ENCODE measurements around the gene SMYD5. TPM values are rescaled to one million over a fixed set of nuclear protein-coding genes. Genes with fewer than 3 reads are reported as not detected.
A peak's percentile ranks its signal among the peaks of the same experiment; 100 is the strongest.

SMYD5 gene
- total RNA-seq, 1 donor from 2014 or later: 18.2 TPM

DNA sequence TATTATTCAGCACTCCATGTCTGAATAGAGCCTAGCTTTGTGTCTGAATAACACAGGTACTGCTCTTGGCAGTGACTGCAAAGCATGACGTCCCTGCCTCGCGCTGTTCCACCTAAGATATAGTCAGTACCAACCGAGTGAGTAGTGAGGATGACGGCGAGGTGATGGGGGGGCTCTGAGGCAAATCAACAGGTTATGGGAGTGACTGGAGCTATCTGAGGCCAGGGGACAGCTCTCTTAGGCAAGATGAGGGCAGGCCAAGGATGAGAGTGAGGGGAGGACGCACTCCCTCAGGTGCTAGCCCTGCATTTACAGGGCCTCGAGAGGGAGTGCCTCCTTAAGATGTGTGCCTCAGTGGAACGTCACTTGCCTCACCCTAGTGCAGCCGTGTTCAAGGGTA is 39.8 kb upstream of the SMYD5 start:
- H3K4me3 ChIP-seq: no peak overlapping the region
- no peaks in the 10 kb centered on the region for H3K36me3 ChIP-seq
- H3K27me3 ChIP-seq (ENCODE audit: low read depth): peaks cover 20% of the 10 kb centered on the region
- no peaks in the 10 kb centered on the region for H3K9me3 ChIP-seq (replicated peaks)
- TF ChIP-seq, protein P1, sequence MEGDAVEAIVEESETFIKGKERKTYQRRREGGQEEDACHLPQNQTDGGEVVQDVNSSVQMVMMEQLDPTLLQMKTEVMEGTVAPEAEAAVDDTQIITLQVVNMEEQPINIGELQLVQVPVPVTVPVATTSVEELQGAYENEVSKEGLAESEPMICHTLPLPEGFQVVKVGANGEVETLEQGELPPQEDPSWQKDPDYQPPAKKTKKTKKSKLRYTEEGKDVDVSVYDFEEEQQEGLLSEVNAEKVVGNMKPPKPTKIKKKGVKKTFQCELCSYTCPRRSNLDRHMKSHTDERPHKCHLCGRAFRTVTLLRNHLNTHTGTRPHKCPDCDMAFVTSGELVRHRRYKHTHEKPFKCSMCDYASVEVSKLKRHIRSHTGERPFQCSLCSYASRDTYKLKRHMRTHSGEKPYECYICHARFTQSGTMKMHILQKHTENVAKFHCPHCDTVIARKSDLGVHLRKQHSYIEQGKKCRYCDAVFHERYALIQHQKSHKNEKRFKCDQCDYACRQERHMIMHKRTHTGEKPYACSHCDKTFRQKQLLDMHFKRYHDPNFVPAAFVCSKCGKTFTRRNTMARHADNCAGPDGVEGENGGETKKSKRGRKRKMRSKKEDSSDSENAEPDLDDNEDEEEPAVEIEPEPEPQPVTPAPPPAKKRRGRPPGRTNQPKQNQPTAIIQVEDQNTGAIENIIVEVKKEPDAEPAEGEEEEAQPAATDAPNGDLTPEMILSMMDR (IDR thresholded peaks at IDR 0.05; ENCODE audit: borderline replicate concordance): no peak
- DNase-seq: no peak
- intact Hi-C loops (cut with micrococcal nuclease): no loop called here
- peaks cover 29% of the 10 kb centered on the region for H3K4me1 ChIP-seq
- no peak overlapping the region for H3K27ac ChIP-seq (replicated peaks)

DNA sequence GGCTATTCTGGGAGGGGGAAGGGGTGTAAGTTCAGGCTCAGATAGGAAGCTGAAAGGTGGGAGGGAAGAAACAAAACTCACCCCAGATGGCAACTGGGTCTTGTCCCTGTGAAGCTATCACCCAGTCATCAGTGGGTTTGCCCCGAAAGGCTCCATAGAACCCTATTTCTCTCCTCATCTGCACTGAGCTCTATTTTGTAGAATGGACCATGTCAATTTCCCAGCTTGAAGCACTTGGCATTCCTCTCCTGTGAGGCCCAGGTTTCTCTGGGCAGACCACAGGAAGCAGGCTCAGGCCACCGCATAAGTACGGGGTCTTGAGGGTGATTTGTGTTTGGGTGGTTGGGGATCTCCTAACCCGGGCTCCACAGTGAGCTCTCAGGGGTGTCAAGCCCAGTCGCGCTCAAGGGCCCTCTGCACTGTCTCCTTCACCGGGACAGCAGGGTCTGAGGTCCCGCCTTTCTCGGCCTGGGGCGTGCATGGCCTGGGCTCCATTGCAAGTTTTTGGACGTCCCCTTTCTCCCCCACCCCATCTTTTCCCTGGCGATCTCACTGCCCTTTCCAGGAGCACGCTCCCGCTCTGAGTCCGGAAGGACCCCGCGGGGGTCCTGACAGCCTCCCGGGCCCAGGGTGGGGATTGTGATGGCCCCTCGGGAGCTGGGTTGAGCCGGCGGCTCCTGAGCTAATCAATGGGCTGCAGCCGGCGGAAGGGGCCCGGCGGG is 38.9 kb upstream of the SMYD5 start:
- TF ChIP-seq, protein P1 (IDR thresholded peaks at IDR 0.05; ENCODE audit: borderline replicate concordance): no peak
- no peaks in the 10 kb centered on the region for H3K9me3 ChIP-seq (replicated peaks)
- peaks cover 29% of the 10 kb centered on the region for H3K4me1 ChIP-seq
- H3K27me3 ChIP-seq (ENCODE audit: low read depth): peaks cover 28% of the 10 kb centered on the region
- H3K4me3 ChIP-seq: peak overlapping the region; percentile 72
- intact Hi-C loops (cut with micrococcal nuclease): no loop called here
- DNase-seq: no peak
- H3K27ac ChIP-seq (replicated peaks): peak overlapping the region; percentile 90
- H3K36me3 ChIP-seq: no peaks in the 10 kb centered on the region

DNA sequence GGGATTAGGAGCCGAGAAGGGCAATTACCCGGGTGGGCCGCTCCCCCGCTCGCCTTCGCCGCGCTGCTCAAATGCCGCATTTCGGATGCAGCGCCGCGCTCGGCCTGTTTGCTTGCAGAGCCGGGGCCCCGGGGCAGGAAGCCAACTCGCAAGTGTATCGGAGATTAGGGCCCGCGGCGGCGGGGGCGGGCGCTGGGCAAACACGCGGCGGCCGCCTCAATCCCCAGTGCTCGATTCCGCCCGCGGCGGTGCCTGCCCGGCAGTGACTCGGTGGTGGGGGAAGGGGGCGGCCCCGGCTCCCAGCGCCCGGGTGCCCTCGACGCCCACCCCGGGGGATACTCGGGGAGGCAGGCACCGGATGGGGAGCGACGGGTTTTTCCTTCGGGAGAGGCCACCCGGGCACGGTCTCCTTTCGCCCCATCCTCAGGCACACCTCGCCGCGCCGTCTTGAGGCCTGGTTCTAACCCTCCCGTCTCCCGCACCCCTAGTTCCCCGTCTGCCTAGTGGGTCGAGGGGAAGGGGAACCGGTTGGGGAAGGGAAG is 38.3 kb upstream of the SMYD5 start:
- intact Hi-C loops (cut with micrococcal nuclease): no loop called here

DNA sequence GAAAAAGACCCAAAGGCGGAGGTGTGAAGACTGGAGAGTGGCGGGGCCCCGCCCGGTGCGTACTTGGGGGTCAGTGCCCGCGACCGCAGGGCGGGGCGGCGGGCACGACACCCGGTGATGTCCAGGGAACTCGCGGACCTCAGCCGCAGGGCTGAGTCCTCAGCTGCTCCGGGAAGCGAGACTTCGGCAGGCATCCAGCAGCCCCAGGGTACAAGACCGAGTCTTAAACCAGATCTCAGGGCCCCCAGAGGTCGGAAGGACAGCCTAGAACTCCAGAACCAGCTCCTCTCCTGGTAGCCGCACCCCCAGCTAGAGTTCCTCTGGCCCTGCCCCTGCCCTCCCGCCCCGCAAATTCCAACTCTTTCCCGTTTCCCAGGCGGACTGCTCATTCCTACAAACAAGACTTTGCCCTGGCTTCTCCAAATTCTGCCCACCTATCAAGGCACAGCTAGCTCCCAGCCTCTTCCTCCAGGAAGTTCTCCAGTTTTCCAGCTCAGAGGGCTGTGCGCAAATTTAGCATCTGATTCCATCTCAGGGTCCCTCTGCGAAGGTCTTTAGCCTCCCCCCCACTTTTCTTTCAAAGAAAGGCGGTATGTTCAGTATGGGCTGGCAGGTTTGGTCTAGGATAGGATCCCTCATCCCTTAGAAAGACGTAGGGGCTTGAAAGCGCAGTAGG is 37.7 kb upstream of the SMYD5 start:
- H3K4me1 ChIP-seq: peaks cover 29% of the 10 kb centered on the region
- TF ChIP-seq, protein P1 (IDR thresholded peaks at IDR 0.05; ENCODE audit: borderline replicate concordance): no peak
- DNase-seq: peak; percentile 23
- intact Hi-C loops (cut with micrococcal nuclease): no loop called here
- no peaks in the 10 kb centered on the region for H3K9me3 ChIP-seq (replicated peaks)
- peaks cover 34% of the 10 kb centered on the region for H3K27me3 ChIP-seq (ENCODE audit: low read depth)
- peak overlapping the region; percentile 72 for H3K4me3 ChIP-seq
- peak overlapping the region; percentile 90 for H3K27ac ChIP-seq (replicated peaks)
- no peaks in the 10 kb centered on the region for H3K36me3 ChIP-seq

More for the DNA sequence above, 38.3 kb upstream of the SMYD5 start:
- Histone ChIP-seq H3K4me3 (peak overlapping the region; percentile 72), H3K27me3 (ENCODE audit: low read depth) (peaks cover 34% of the 10 kb centered on the region), H3K27ac (replicated peaks) (peak overlapping the region; percentile 90), H3K4me1 (peaks cover 29% of the 10 kb centered on the region), H3K9me3 (replicated peaks) (no peaks in the 10 kb centered on the region), H3K36me3 (no peaks in the 10 kb centered on the region)
- TF ChIP-seq, protein P1 (IDR thresholded peaks at IDR 0.05; ENCODE audit: borderline replicate concordance): peak; percentile 14
- peak; percentile 88 for DNase-seq

DNA sequence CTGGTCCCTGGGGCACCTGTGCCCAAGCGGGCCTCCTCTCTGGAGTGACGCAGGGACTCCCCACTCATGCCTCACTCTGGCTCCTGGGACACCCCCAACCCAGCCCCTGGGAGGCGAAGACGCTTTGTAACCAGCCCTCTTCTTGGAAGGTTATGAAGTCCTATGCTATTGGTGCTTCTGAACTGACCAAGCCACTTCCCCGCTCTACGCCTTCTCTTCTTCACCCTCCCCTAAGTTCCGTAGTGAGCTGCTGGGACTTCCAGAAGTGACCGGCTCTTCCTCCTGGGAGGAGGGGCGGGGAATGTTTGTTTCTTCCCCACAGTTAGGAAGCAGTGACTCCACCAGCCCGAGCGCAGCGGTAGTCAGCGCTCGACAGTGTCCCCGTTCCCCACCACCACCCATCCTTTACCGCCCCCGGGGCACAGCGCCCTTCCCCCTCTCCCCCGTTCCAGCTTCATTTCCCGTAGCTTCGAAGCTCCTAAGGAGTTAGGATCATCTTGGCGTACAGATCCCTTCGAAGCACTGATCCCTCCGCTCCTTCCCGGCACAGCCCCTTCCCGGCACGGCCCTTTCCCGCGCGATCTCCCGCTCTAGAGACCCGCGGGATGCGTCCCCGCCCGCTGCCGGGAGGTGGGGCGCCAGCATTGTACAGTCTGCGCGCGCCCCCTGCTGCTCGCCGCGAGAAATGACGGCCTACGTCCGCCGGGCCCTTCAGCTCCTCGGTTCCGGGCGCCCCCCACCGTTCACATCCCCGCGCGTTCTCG is 37.0 kb upstream of the SMYD5 start:
- DNase-seq: peak; percentile 94
- TF ChIP-seq, protein P1 (IDR thresholded peaks at IDR 0.05; ENCODE audit: borderline replicate concordance): peak; percentile 98
- Histone ChIP-seq H3K27ac (replicated peaks) (peak overlapping the region; percentile 90), H3K27me3 (ENCODE audit: low read depth) (peaks cover 35% of the 10 kb centered on the region), H3K4me3 (peak overlapping the region; percentile 72), H3K4me1 (peaks cover 29% of the 10 kb centered on the region), H3K9me3 (replicated peaks) (no peaks in the 10 kb centered on the region), H3K36me3 (no peaks in the 10 kb centered on the region)
- intact Hi-C loops (cut with micrococcal nuclease): no loop called here

Measured in left ventricle myocardium inferior (tissue), 1 donor.